ENCODE measurements around the gene KRTAP3-3.

Gene KRTAP3-3

DNA sequence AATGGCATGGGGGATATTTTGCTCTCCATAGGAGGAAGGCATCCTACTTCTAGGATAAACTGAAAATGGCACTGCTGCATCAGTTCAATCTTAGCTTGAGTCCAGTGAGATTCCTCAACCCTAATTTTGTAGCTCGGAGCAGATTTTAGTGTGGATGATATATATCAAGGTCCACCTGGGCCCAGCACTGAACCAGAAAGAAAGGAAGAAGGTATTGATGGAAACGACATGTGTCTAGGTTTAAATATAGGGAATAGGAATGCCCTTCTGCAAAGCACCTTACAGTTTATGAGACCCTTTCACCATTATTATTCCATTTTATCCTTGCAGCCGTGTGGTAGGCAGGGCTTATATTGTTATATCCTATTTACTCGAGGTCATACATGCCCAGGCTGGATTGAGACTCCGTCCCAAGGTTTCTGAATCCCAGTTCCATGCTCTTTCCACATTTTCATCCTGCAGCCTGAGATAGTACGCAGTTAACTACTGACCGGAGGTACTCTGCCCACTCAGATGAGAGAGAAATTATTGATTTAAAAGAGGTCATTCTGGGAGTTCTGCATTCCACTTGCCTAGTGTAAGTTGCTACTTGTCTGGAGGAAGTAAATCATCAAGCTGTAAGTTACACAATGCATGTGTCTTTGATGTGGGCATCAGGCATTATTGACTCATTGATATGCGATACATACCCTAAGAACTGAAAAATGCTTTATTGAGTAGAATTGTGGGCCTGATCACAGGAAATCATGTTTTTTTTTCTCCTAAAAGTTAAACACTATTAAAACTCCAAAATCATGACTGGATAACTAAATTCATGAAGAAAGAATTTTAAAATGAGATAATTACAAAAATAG is 37.3 kb downstream of the KRTAP3-3 start:
- DNase-seq, result no peak

GRCh38 chr17:40953881-40954280 is 40.1 kb downstream of the KRTAP3-3 start:
- DNase-seq, result no peak

DNA sequence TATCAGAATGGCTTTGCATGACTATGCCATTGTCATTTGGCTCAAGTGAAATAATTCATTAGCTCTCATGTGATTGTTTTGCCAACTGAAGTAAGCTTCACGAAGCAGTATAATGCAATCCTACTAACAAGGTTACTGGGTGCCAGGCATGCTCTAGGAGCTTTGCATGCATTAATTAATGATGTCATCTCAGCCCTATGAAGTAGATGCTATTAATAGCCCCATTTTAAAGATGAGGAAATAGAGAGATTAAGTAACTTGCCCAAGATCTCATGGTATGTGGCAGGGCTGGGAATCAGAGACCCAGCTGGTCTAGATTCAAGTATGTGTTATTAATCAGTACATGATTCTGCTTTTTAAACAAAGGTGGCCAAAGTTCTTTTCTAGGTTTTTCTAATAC is 41.3 kb downstream of the KRTAP3-3 start:
- no peak for DNase-seq

GRCh38 chr17:40952154-40952553 is 41.8 kb downstream of the KRTAP3-3 start:
- no peak for DNase-seq

DNA sequence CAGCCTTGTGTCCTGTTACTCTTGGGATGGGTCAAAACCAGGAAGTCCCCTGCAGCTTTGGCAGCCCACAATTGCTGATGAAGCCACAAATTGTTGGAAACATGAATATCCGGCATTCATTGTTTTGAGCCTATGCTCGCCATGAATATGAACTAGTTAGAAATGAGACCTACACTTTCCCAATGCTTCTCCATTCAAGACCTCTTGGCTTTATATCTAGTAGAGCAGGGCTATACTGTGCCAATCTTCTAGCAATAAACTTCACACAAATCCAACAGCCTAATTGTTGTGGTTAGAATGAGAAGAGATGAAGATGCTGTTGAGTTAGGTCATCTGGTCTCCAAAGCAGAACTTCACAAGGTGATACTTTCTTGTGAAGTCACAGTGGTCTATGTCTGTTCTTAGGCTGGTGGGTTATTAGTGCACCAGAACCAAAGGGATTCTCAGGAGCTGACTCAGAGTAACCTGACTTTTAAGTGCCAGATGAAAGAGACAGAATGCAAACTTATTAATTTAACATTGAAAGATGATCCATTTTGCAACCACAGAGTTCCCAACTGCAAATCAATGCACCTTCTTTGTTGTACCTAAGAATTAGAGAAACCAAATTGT is 42.8 kb downstream of the KRTAP3-3 start:
- no peak for DNase-seq

- DNase-seq, result no peak
These were observed 43.8 kb downstream of the KRTAP3-3 start for GRCh38 chr17:40950176-40950575.

DNA sequence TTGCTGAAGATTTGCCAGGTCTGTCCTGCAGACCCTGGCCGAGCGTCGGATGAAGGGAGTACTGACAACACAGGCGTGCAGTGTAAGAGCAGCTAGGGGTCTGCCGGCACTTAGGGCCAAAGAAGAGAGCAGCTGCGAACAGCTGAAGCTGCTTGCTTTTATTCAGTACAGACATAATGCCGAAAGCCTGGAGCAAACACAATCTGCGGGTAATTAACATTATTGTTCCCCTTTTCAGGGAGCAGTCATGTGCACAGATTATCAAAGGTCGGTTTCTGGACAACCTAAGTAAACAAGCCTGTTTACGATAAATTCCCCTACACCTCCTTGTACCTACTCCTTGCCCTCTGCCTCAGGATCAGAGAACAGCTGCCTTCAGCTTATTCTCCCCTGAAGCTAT is 44.5 kb downstream of the KRTAP3-3 start:
- no peak for DNase-seq

DNA sequence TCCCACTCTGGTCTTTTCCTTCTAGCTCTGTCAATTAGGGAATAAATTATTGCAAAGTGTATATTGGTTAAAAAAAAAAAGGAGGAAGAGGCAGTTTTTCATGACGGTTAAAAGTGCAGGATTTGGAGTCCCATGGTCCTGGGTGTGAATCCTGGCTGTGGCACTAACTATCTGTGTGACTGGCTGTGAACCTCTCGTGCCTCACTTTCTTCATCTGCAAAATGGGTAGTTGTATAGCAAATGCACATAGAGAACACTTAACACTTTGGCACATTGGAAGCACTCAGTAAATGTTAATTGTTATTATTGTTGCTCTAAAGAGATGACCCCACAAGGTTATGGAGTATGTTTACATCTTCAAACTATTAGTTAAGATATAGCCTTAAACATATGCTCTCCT is 46.0 kb downstream of the KRTAP3-3 start:
- no peak for DNase-seq

- no peak for DNase-seq
These were observed 48.5 kb downstream of the KRTAP3-3 start for GRCh38 chr17:40945414-40945813.

DNA sequence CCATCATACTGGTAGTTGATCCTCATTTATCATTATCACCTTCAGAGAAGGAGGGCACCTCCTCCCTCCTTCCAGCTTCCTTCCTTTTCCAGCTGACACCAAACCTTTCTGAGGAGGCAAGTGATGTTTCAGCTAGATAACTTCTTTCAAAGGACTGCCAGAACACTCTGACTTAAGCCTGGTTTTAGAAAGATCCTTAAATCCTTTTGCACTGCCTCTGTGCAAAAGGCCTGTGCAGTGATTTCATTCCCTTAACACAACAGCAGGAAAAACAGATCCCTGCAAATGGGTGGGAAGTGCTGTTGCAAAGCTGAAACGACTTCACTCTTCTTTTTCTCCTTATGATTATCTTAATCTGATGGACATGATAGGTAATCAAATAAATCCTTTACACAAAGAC is 49.4 kb downstream of the KRTAP3-3 start:
- no peak for DNase-seq

Data from NCI-H524 treated with DMSO at 0.1 percent for 48 hours (cell line).